GM23248 (cell line): ENCODE data around the gene BPIFB2. TPM values are rescaled to one million over a fixed set of nuclear protein-coding genes. Genes with fewer than 3 reads are reported as not detected.

ENCODE experiments used
- DNase-seq: peaks from one replicate; pipeline ENCODE4 v3.0.0-alpha.2; 2015
- H2AFZ ChIP-seq: fragments of 200-600 bp; sonication (generic); 2 replicates; pipeline ENCODE4 v1.6.1; 2016; ENCODE audit warnings: antibody characterized with exemption
- H3F3A ChIP-seq: fragments of 200-600 bp; sonication (generic); 2 replicates; pipeline ENCODE4 v1.6.1; 2016; ENCODE audit warnings: mild to moderate bottlenecking, antibody characterized with exemption, mixed run types; ENCODE audit not compliant: insufficient read depth
- H3K27ac ChIP-seq: fragments of 200-600 bp; sonication (generic); 2 replicates; pipeline ENCODE4 v1.5.1; 2016; ENCODE audit warnings: mild to moderate bottlenecking
- H3K27me3 ChIP-seq: fragments of 200-600 bp; sonication (generic); replicated peaks from 2 replicates; pipeline ENCODE4 v1.6.1; 2016; ENCODE audit warnings: mild to moderate bottlenecking; ENCODE audit not compliant: insufficient read depth
- H3K36me3 ChIP-seq: fragments of 200-600 bp; sonication (generic); 2 replicates; pipeline ENCODE4 v1.6.1; 2016; ENCODE audit warnings: low read depth, mild to moderate bottlenecking
- H3K4me1 ChIP-seq: fragments of 200-600 bp; sonication (generic); 2 replicates; pipeline ENCODE4 v1.6.1; 2016; ENCODE audit warnings: mild to moderate bottlenecking; ENCODE audit not compliant: insufficient read depth
- H3K4me2 ChIP-seq: fragments of 200-600 bp; sonication (generic); one replicate; pipeline ENCODE4 v1.6.1; 2016; ENCODE audit warnings: mild to moderate bottlenecking; ENCODE audit not compliant: unreplicated experiment
- H3K4me3 ChIP-seq: fragments of 200-600 bp; sonication (generic); 2 replicates; pipeline ENCODE4 v1.5.1; 2016; ENCODE audit warnings: mild to moderate bottlenecking
- H3K79me2 ChIP-seq: fragments of 200-600 bp; sonication (generic); 2 replicates; pipeline ENCODE4 v1.6.1; 2016; ENCODE audit warnings: mild to moderate bottlenecking; ENCODE audit not compliant: insufficient read depth
- H3K9ac ChIP-seq: fragments of 200-600 bp; sonication (generic); 2 replicates; pipeline ENCODE4 v1.6.1; 2016; ENCODE audit warnings: mild to moderate bottlenecking
- H3K9me2 ChIP-seq: fragments of 200-600 bp; sonication (generic); 2 replicates; pipeline ENCODE4 v1.6.1; 2016; ENCODE audit warnings: mixed run types, mild to moderate bottlenecking, moderate library complexity; ENCODE audit not compliant: insufficient read depth
- H3K9me3 ChIP-seq: fragments of 200-600 bp; sonication (generic); one replicate; pipeline ENCODE4 v1.6.1; 2017; ENCODE audit warnings: low read depth
- H4K20me1 ChIP-seq: fragments of 200-600 bp; sonication (generic); 2 replicates; pipeline ENCODE4 v1.6.0; 2016; ENCODE audit not compliant: insufficient read depth
- EZH2 ChIP-seq: fragments of 200-600 bp; sonication (generic); IDR thresholded peaks from 2 replicates; pipeline ENCODE4 v1.6.1; 2018; ENCODE audit warnings: antibody characterized with exemption, mild to moderate bottlenecking; ENCODE audit not compliant: insufficient read depth, poor library complexity, severe bottlenecking
- EZH2phosphoT487 ChIP-seq: fragments of 200-600 bp; sonication (generic); IDR thresholded peaks from 2 replicates; pipeline ENCODE4 v1.6.1; 2018; ENCODE audit warnings: antibody characterized with exemption, moderate library complexity, mild to moderate bottlenecking, low read depth; ENCODE audit not compliant: insufficient read depth
- WGBS, 2 experiments: methylation state at CpG; one replicate each; pipeline ENCODE4 v1.1.6; 2015 to 2017; ENCODE audit warnings: low lambda C conversion rate in 2 of 2, low coverage in 1 of 2; ENCODE audit errors: missing lambda C conversion rate in 2 of 2; 5-methylcytosine and 5-hydroxymethylcytosine counted together
- in situ Hi-C: fragments of 300-500 bp; cut with MboI; formaldehyde crosslinking; loops from 2 replicates; pipeline ENCODE4 v1.15.0; 2020
- polyA plus RNA-seq: library from polyadenylated mRNA; unstranded; fragments of >200 nt; fragmentation: Nextera tagmentation; extraction: Ambion mirVana; gene quantifications from 2 replicates; pipeline ENCODE4 v1.2.1, GENCODE V29; 2016
- total RNA-seq: library from RNA; depleted of rRNA; stranded (reverse); fragments of >200 nt; shearing (Covaris generic); gene quantifications from 2 replicates; pipeline ENCODE4 v1.2.3, GENCODE V29; 2014

The BPIFB2 gene
- total and polyA plus RNA-seq, 2 experiments from 2014 or later = not detected

GRCh38 chr20:33019465-33020277, 12.2 kb downstream of the BPIFB2 start:
- 51 to 58% methylated on average over 20 to 23 of the region's 23 CpGs for WGBS, 2 experiments

GRCh38 chr20:33020278-33021161, 13.0 kb downstream of the BPIFB2 start:
- Histone ChIP-seq H3K9me3 (no peaks in the 10 kb centered on the region), H2AFZ (no peak overlapping the region), H3F3A (no peaks in the 10 kb centered on the region), H4K20me1 (no peaks in the 10 kb centered on the region), H3K27ac (no peak overlapping the region), H3K9ac (no peak overlapping the region), H3K36me3 (no peaks in the 10 kb centered on the region), H3K4me2 (no peak overlapping the region), H3K9me2 (no peaks in the 10 kb centered on the region), H3K79me2 (no peaks in the 10 kb centered on the region), H3K4me3 (no peak overlapping the region), H3K27me3 (peaks cover 17% of the 10 kb centered on the region; the same call in 1 of the 2 replicates), H3K4me1 (no peaks in the 10 kb centered on the region)
- no peak for DNase-seq
- in situ Hi-C loops = no loop called here
- no peak for TF ChIP-seq EZH2phosphoT487
- no peak for TF ChIP-seq EZH2
- 48 to 52% methylated on average over 18 of the region's 18 CpGs for WGBS, 2 experiments

More at GRCh38 chr20:33019465-33020277, 12.2 kb downstream of the BPIFB2 start:
- H3K9me3 ChIP-seq = no peaks in the 10 kb centered on the region
- no peak for TF ChIP-seq EZH2
- no peak for TF ChIP-seq EZH2phosphoT487
- H3K36me3 ChIP-seq = no peaks in the 10 kb centered on the region
- no peak for DNase-seq
- H3K4me2 ChIP-seq = no peak overlapping the region
- no peak overlapping the region for H3K9ac ChIP-seq
- H3K4me3 ChIP-seq = no peak overlapping the region
- H3K27me3 ChIP-seq = peaks cover 21% of the 10 kb centered on the region
- H3K79me2 ChIP-seq = no peaks in the 10 kb centered on the region
- in situ Hi-C loops = no loop called here
- no peak overlapping the region for H3K27ac ChIP-seq
- H3K4me1 ChIP-seq = no peaks in the 10 kb centered on the region
- H3F3A ChIP-seq = no peaks in the 10 kb centered on the region
- H4K20me1 ChIP-seq = no peaks in the 10 kb centered on the region
- no peaks in the 10 kb centered on the region for H3K9me2 ChIP-seq
- no peak overlapping the region for H2AFZ ChIP-seq

DNA sequence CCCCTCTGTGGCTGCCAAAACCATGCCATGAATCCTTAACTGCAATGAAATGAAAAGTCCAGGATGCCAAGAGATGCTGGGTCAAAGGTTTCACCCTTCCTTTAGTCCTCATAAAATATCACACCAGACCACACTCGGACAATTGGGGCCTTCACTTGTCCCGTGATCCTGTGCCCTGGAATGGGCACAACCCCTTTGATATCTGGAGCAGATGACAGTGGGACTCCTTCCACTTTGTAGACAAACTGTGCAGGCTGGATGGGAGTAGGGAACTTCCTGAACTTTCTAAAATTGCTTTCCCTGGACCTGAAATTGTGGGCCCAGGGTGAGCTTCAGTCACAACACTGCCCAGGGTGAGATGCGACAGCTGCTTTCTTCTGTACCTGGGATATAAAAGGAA, 14.4 kb downstream of the BPIFB2 start:
- Histone ChIP-seq H3K4me3 (no peak overlapping the region), H3K27me3 (peaks cover 17% of the 10 kb centered on the region; the same call in 1 of the 2 replicates), H3K27ac (no peak overlapping the region), H3F3A (no peaks in the 10 kb centered on the region), H4K20me1 (no peaks in the 10 kb centered on the region), H3K9me2 (no peaks in the 10 kb centered on the region), H3K4me2 (no peak overlapping the region), H3K9ac (no peak overlapping the region), H3K36me3 (no peaks in the 10 kb centered on the region), H3K9me3 (no peaks in the 10 kb centered on the region), H3K79me2 (no peaks in the 10 kb centered on the region), H3K4me1 (no peaks in the 10 kb centered on the region), H2AFZ (no peak overlapping the region)
- in situ Hi-C loops = no loop called here
- no peak for DNase-seq
- 37 to 45% methylated on average over 3 of the region's 3 CpGs for WGBS, 2 experiments
- TF ChIP-seq EZH2 (no peak), EZH2phosphoT487 (no peak)

GRCh38 chr20:33022289-33022688, 14.8 kb downstream of the BPIFB2 start:
- Histone ChIP-seq H3K79me2 (no peaks in the 10 kb centered on the region), H2AFZ (no peak overlapping the region), H3K4me1 (no peaks in the 10 kb centered on the region), H3F3A (no peaks in the 10 kb centered on the region), H3K4me3 (no peak overlapping the region), H3K27me3 (peaks cover 13% of the 10 kb centered on the region; the same call in 1 of the 2 replicates), H3K4me2 (no peak overlapping the region), H3K36me3 (no peaks in the 10 kb centered on the region), H3K9me3 (no peaks in the 10 kb centered on the region), H3K9ac (no peak overlapping the region), H3K9me2 (no peaks in the 10 kb centered on the region), H3K27ac (no peak overlapping the region), H4K20me1 (no peaks in the 10 kb centered on the region)
- in situ Hi-C loops = no loop called here
- TF ChIP-seq EZH2 = no peak
- TF ChIP-seq EZH2phosphoT487 = no peak
- DNase-seq = no peak
- WGBS, 2 experiments = 24 to 26% methylated on average over 4 of the region's 4 CpGs
